Fibroblast of the aortic adventitia (primary cell): ENCODE data around the gene RASA4. TPM values are rescaled to one million over a fixed set of nuclear protein-coding genes. Genes with fewer than 3 reads are reported as not detected.
"Not testable (repeated sequence)": the region's sequence is repeated elsewhere in the genome, so short reads cannot be mapped to it uniquely, and the experiment has no call there.

ENCODE experiments used
- DNase-seq: peaks from one replicate; pipeline ENCODE4 v3.0.0-alpha.2; 2010; ENCODE audit warnings: low read depth
- H3K4me3 ChIP-seq: 2 replicates; pipeline ENCODE4 v1.5.1; 2011; ENCODE audit warnings: low read depth, mild to moderate bottlenecking, control low read depth, low read length, moderate library complexity
- total RNA-seq: library from RNA; depleted of rRNA; stranded (reverse); fragments of >200 nt; gene quantifications from 2 replicates; pipeline ENCODE4 v1.2.3, GENCODE V29; 2012; ENCODE audit warnings: low replicate concordance

Gene RASA4
- 11.1 and 15.1 TPM in 2 replicates for total RNA-seq

- DNase-seq = not testable (repeated sequence)
Observed at GRCh38 chr7:102616507-102617125, at the start of gene RASA4. TSS of gene RASA4 (minus strand) at chr7:102616756. CDS start at chr7:102616689, 67 bp downstream.

GRCh38 chr7:102664765-102665164 is 48.2 kb upstream of the RASA4 start:
- not testable (repeated sequence) for DNase-seq, H3K4me3 ChIP-seq

More at GRCh38 chr7:102616507-102617125, at the start of gene RASA4:
- peak within 1 kb of the TSS; percentile 61 for H3K4me3 ChIP-seq

- not testable (repeated sequence) for DNase-seq, H3K4me3 ChIP-seq
Observed at GRCh38 chr7:102649924-102650323, 33.4 kb upstream of the RASA4 start, which contains the start of gene SPDYE2B. TSS of gene SPDYE2B (plus strand) at chr7:102650319. CDS start at chr7:102652349, 2,030 bp downstream.

GRCh38 chr7:102647813-102648212 is 31.3 kb upstream of the RASA4 start:
- DNase-seq, H3K4me3 ChIP-seq: not testable (repeated sequence)

- DNase-seq, H3K4me3 ChIP-seq: not testable (repeated sequence)
Observed at GRCh38 chr7:102643404-102643803, 26.8 kb upstream of the RASA4 start.

- H3K4me3 ChIP-seq, DNase-seq: not testable (repeated sequence)
Observed at GRCh38 chr7:102642691-102643090, 26.1 kb upstream of the RASA4 start, which contains the start of gene UPK3BL1. TSS of gene UPK3BL1 (minus strand) at chr7:102642791. CDS start at chr7:102642741, 50 bp downstream.

GRCh38 chr7:102638848-102639247 is 22.3 kb upstream of the RASA4 start:
- H3K4me3 ChIP-seq, DNase-seq: not testable (repeated sequence)

GRCh38 chr7:102636956-102637355 is 20.4 kb upstream of the RASA4 start:
- DNase-seq, H3K4me3 ChIP-seq: not testable (repeated sequence)

- not testable (repeated sequence) for DNase-seq, H3K4me3 ChIP-seq
Observed at GRCh38 chr7:102635354-102635753, 18.8 kb upstream of the RASA4 start.

GRCh38 chr7:102634299-102634698 is 17.7 kb upstream of the RASA4 start:
- not testable (repeated sequence) for DNase-seq, H3K4me3 ChIP-seq

GRCh38 chr7:102630622-102631021 is 14.1 kb upstream of the RASA4 start:
- not testable (repeated sequence) for DNase-seq

GRCh38 chr7:102627271-102627904 is 10.8 kb upstream of the RASA4 start:
- DNase-seq, H3K4me3 ChIP-seq: not testable (repeated sequence)

More at GRCh38 chr7:102630622-102631021, 14.1 kb upstream of the RASA4 start:
- H3K4me3 ChIP-seq = not testable (repeated sequence)

- DNase-seq, H3K4me3 ChIP-seq: not testable (repeated sequence)
Observed at GRCh38 chr7:102618122-102618521, 1.6 kb upstream of the RASA4 start.

- not testable (repeated sequence) for H3K4me3 ChIP-seq, DNase-seq
Observed at GRCh38 chr7:102615930-102616329, 626 bp downstream of the RASA4 start.

GRCh38 chr7:102614873-102615272 is 1.7 kb downstream of the RASA4 start:
- not testable (repeated sequence) for H3K4me3 ChIP-seq, DNase-seq

- H3K4me3 ChIP-seq, DNase-seq: not testable (repeated sequence)
Observed at GRCh38 chr7:102614346-102614697, 2.2 kb downstream of the RASA4 start.

GRCh38 chr7:102613575-102614345 is 2.8 kb downstream of the RASA4 start:
- H3K4me3 ChIP-seq, DNase-seq: not testable (repeated sequence)

- DNase-seq = peak; percentile 30
- H3K4me3 ChIP-seq = peak overlapping the region; percentile 44
Observed at GRCh38 chr7:102611675-102612325, 4.8 kb downstream of the RASA4 start.
